Cardiac muscle cell (in vitro differentiated cells and primary cell): Measurements from ENCODE around the gene TOM1. TPM values are rescaled to one million over a fixed set of nuclear protein-coding genes. Genes with fewer than 3 reads are reported as not detected.

Experiments
- DNase-seq, 2 donors: peaks; one replicate each; pipeline versions ENCODE4 v3.0.0 to v3.0.0-alpha.2; 2010 to 2017; ENCODE audit warnings: low read depth in 1 of 2, low spot score in 1 of 2
- H3K27ac ChIP-seq: fragments of 200-600 bp; sonication (generic); 2 replicates; pipeline ENCODE4 v1.5.1; 2016
- H3K27me3 ChIP-seq: fragments of 200-600 bp; sonication (generic); 2 replicates; pipeline ENCODE4 v1.6.0; 2016; ENCODE audit warnings: control low read depth
- H3K36me3 ChIP-seq: fragments of 200-600 bp; sonication (generic); 2 replicates; pipeline ENCODE4 v1.5.1; 2016; ENCODE audit warnings: control low read depth
- H3K4me1 ChIP-seq: fragments of 200-600 bp; sonication (generic); 2 replicates; pipeline ENCODE4 v1.8.1; 2017; ENCODE audit warnings: low read depth, mild to moderate bottlenecking, mixed run types
- H3K4me3 ChIP-seq: fragments of 200-600 bp; sonication (generic); 2 replicates; pipeline ENCODE4 v1.5.1; 2016; ENCODE audit warnings: mild to moderate bottlenecking
- H3K9me3 ChIP-seq: fragments of 200-600 bp; sonication (generic); 2 replicates; pipeline ENCODE4 v1.5.1; 2017; ENCODE audit warnings: low read depth, mild to moderate bottlenecking, control low read depth
- CTCF ChIP-seq: IDR thresholded peaks from 2 replicates; pipeline ENCODE4 v1.5.1; 2012; ENCODE audit warnings: low read depth, mild to moderate bottlenecking, low read length
- polyA plus RNA-seq: library from polyadenylated mRNA; unstranded; fragments of >200 nt; fragmentation: Nextera tagmentation; extraction: Ambion mirVana; gene quantifications from 2 replicates; pipeline ENCODE4 v1.2.1, GENCODE V29; 2016
- total RNA-seq: library from RNA; depleted of rRNA; stranded (reverse); fragments of >200 nt; gene quantifications from 2 replicates; pipeline ENCODE4 v1.2.3, GENCODE V29; 2016

The TOM1 gene
- total and polyA plus RNA-seq, 2 experiments from 2014 or later, result 76.2 to 107 TPM

- no peaks in the 10 kb centered on the region for H3K9me3 ChIP-seq
- no peak within 1 kb of the TSS for H3K27ac ChIP-seq
- TF ChIP-seq CTCF, result peak; percentile 22
- peak; percentile 91 to 95 for DNase-seq
- H3K36me3 ChIP-seq, result no peaks in the 10 kb centered on the region
- H3K4me1 ChIP-seq, result peaks cover 13% of the 10 kb centered on the region
- peak within 1 kb of the TSS; percentile 43 for H3K4me3 ChIP-seq
- H3K27me3 ChIP-seq, result no peaks in the 10 kb centered on the region
These were observed 81.1 kb downstream of the TOM1 start, which contains the start of gene HMOX1 for GRCh38 chr22:35380537-35381423. Gene HMOX1, plus strand, starts transcription at chr22:35381096. Its CDS starts 78 bp downstream, at chr22:35381174.

DNA sequence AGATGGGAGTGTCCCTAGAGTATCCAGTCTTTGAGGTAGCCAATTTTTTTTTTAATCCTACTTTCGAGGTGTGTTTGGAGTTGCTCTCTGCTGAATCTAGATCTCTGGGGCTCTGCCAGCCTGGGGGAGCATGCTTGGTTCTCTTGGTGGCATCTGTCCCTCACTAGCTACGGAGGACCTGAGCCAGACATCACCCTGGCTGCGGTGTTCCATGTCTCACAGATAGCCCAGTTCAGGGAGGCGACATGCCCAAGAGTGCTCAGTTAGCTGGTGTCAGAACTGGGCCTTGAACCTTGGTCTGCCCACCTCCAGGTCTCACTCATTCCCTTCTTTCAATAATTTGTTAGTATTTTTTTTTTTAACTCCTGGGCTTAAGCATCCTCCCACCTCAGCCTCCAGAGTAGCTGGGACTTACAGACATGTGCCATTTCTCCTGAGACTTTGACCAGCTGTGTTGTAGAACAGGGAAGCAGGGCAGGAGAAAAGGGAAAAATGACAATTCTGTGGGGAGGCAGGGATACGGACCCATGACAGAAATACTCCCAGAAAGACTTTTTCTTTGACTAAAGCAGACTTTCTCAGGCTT lies 81.8 kb downstream of the TOM1 start:
- H3K4me3 ChIP-seq, result peak overlapping the region; percentile 43
- H3K27me3 ChIP-seq, result no peaks in the 10 kb centered on the region
- H3K9me3 ChIP-seq, result no peaks in the 10 kb centered on the region
- no peak for TF ChIP-seq CTCF
- no peak for DNase-seq
- no peaks in the 10 kb centered on the region for H3K36me3 ChIP-seq
- H3K4me1 ChIP-seq, result peaks cover 11% of the 10 kb centered on the region
- H3K27ac ChIP-seq, result no peak overlapping the region

- no peaks in the 10 kb centered on the region for H3K9me3 ChIP-seq
- H3K27me3 ChIP-seq, result no peaks in the 10 kb centered on the region
- no peaks in the 10 kb centered on the region for H3K36me3 ChIP-seq
- no peak for TF ChIP-seq CTCF
- DNase-seq, result peak in 1 of 2 donors; percentile 24
- H3K27ac ChIP-seq, result no peak overlapping the region
- no peak overlapping the region for H3K4me3 ChIP-seq
- peaks cover 8% of the 10 kb centered on the region for H3K4me1 ChIP-seq
These were observed 84.0 kb downstream of the TOM1 start for GRCh38 chr22:35383679-35384071.

GRCh38 chr22:35384527-35384926 lies 84.8 kb downstream of the TOM1 start:
- Histone ChIP-seq H3K4me1 (peaks cover 8% of the 10 kb centered on the region), H3K36me3 (no peaks in the 10 kb centered on the region), H3K27ac (no peak overlapping the region), H3K4me3 (no peak overlapping the region), H3K9me3 (no peaks in the 10 kb centered on the region), H3K27me3 (no peaks in the 10 kb centered on the region)
- no peak for TF ChIP-seq CTCF
- DNase-seq, result no peak

DNA sequence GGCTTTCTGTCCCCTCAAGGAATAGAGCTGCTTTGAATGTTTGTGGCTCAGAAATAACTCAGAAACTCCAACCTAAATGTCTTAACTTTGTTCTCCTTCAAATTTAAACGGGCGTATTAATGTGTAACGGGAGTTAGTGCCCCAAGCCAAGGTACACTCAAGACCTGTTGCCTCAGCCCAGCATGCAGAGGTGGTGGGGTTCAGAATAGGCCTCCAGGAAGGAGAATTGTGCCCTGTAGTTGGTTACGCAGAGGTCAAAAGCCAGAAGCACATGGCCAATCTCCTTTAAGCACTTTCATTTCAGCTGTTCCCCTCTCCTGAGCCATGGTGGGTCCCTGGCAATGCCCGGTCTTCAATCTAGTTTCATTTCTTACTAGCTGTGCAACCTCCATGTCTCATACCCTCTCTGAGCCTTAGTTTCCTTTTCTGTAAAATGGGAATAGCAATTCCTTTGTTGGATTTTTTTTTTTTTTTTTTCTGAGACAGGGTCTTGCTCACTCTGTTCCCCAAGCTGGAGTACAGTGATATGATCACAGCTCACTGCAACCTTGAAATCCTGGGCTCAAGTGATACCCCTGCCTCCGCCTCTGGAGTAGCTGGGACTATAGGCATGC lies 85.4 kb downstream of the TOM1 start:
- Histone ChIP-seq H3K27me3 (no peaks in the 10 kb centered on the region), H3K27ac (no peak overlapping the region), H3K4me1 (peaks cover 8% of the 10 kb centered on the region), H3K9me3 (no peaks in the 10 kb centered on the region), H3K4me3 (no peak overlapping the region), H3K36me3 (no peaks in the 10 kb centered on the region)
- no peak for TF ChIP-seq CTCF
- no peak for DNase-seq
